ENCODE results near the gene DUSP7. TPM values are rescaled to one million over a fixed set of nuclear protein-coding genes. Genes with fewer than 3 reads are reported as not detected.
A peak's percentile ranks its signal among the peaks of the same experiment; 100 is the strongest.

The DUSP7 gene
- total RNA-seq, 1 experiment from 2014 or later, result 20.1 TPM

DNA sequence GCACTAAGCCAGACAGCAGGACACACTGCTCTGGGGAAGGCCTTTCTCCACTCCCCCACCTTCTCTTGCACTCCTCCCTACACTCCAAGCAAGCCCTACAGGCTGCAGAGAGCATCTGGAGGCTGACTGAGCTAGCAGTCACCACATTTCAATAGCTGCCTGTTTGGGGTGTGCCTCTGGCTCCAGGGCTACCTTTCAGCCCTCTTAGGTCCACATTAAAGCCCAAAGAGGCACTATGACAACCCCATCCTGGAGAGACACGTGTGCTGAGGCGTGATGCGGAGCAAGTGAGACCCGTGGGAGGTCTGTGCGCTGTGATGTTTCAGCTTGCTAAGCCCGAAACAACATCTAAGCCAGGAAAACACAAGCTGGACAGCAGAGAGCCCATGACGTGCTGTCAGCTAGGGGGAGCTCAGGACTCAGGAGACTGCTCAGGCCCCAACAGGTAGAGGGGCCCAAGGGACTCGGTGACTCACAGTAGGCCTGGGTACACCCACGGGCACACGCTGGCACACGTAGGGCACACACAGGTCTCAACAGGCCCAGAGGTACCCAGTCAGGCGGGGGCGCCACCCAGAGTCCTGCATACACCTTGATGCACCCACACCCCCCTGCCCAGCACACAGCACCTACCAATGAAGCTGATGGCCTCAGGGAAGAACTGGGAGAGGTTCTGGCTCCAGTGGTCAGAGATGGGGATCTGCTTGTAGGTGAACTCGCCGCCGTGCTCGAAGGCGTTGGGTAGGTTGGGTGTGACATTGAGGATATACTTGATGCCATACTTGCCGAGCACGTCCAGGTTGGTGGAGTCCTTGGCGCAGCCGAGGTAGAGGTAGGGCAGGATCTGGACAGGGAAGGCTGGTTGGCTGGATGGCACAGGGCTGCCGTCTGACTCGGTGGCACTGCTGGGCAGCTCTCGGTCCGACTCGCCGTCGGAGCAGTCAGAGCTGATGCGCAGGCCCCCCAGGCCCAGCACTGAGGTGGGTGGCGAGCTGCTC lies 2.8 kb downstream of the DUSP7 start:
- DNase-seq (ENCODE audit: low spot score), result peak; percentile 21
- H3K27me3 ChIP-seq (replicated peaks; ENCODE audit: insufficient read depth, low read depth, low read length, poor library complexity), result no peaks in the 10 kb centered on the region
- no peaks in the 10 kb centered on the region for H3K9me3 ChIP-seq (ENCODE audit: low read depth, low read length, poor library complexity, severe bottlenecking)
- intact Hi-C loops (cut with micrococcal nuclease; ENCODE audit: unreplicated experiment), result loop anchor here (10.0 kb wide), 1 partner anchor 101 kb away; the partner anchor contains the start of gene POC1A
- no TSS peak for BruUV-seq (replicated peaks)
- POLR2A ChIA-PET (ENCODE audit: low non-redundant PET), result no interaction called here
- H3K4me3 ChIP-seq (ENCODE audit: low read depth, low read length, poor library complexity, severe bottlenecking), result peak overlapping the region; percentile 19
- peak overlapping the region; percentile 57 for H3K27ac ChIP-seq (ENCODE audit: low read depth, low read length, poor library complexity, severe bottlenecking)
- peaks cover 17% of the 10 kb centered on the region for H3K36me3 ChIP-seq (ENCODE audit: insufficient read depth, low read length, poor library complexity, severe bottlenecking)
- CTCF ChIA-PET, result interaction anchor here (0.7 to 1.5 kb wide), 3 partner anchors 48 to 50 kb away, joined by 3 to 4 read pairs (median 3); no protein-coding TSS in a partner anchor
- no peak for TF ChIP-seq EZH2 (IDR thresholded peaks at IDR 0.05; ENCODE audit: borderline replicate concordance, low read depth, low read length, poor library complexity, severe bottlenecking)
- no peak for TF ChIP-seq CTCF (conservative IDR thresholded peaks at IDR 0.05; ENCODE audit: low read depth, low read length)
- H3K4me1 ChIP-seq (ENCODE audit: insufficient read depth, low read length, poor library complexity, severe bottlenecking), result no peaks in the 10 kb centered on the region

DNA sequence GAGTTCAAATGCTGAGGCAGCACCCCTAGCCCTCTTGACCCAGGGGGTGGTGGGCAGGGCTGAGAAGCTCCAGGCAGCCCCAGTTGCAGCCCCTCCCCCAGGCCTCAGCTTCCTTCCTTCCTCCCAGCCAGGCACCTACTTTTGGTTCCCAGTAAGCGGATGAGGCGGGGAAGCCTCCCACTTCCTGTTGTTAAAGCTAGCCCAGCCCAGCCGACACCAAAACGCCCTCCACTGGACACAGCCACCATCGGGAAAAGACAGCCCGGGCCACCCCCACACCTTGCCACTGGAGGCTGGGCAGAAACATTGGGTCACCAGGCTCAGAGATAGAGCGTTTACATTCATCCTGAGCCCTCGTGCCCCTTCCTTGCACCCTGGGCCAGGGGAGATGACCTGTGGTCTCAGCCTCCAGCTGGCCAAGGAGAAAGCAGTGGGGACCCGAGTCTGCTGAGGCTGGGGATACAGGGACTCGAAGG lies 3.5 kb downstream of the DUSP7 start:
- peak; percentile 63 for DNase-seq (ENCODE audit: low spot score)
- intact Hi-C loops (cut with micrococcal nuclease; ENCODE audit: unreplicated experiment), result loop anchor here (10.0 kb wide), 1 partner anchor 102 kb away; the partner anchor contains the start of gene POC1A
- Histone ChIP-seq H3K27me3 (replicated peaks; ENCODE audit: insufficient read depth, low read depth, low read length, poor library complexity) (no peaks in the 10 kb centered on the region), H3K36me3 (ENCODE audit: insufficient read depth, low read length, poor library complexity, severe bottlenecking) (peaks cover 17% of the 10 kb centered on the region), H3K4me1 (ENCODE audit: insufficient read depth, low read length, poor library complexity, severe bottlenecking) (peaks cover under 1% of the 10 kb centered on the region), H3K27ac (ENCODE audit: low read depth, low read length, poor library complexity, severe bottlenecking) (peak overlapping the region; percentile 57), H3K4me3 (ENCODE audit: low read depth, low read length, poor library complexity, severe bottlenecking) (peak overlapping the region; percentile 19), H3K9me3 (ENCODE audit: low read depth, low read length, poor library complexity, severe bottlenecking) (no peaks in the 10 kb centered on the region)
- CTCF ChIA-PET, result interaction anchor here (0.7 to 1.5 kb wide), 3 partner anchors 47 to 49 kb away, joined by 3 to 4 read pairs (median 3); no protein-coding TSS in a partner anchor
- TF ChIP-seq EZH2 (IDR thresholded peaks at IDR 0.05; ENCODE audit: borderline replicate concordance, low read depth, low read length, poor library complexity, severe bottlenecking) (no peak), CTCF (conservative IDR thresholded peaks at IDR 0.05; ENCODE audit: low read depth, low read length) (peak; percentile 25; the same call in 1 of the 2 replicates)
- BruUV-seq (replicated peaks), result no TSS peak
- POLR2A ChIA-PET (ENCODE audit: low non-redundant PET), result no interaction called here

- Histone ChIP-seq H3K36me3 (ENCODE audit: insufficient read depth, low read length, poor library complexity, severe bottlenecking) (peaks cover 17% of the 10 kb centered on the region), H3K4me3 (ENCODE audit: low read depth, low read length, poor library complexity, severe bottlenecking) (no peak overlapping the region), H3K4me1 (ENCODE audit: insufficient read depth, low read length, poor library complexity, severe bottlenecking) (peaks cover 14% of the 10 kb centered on the region), H3K9me3 (ENCODE audit: low read depth, low read length, poor library complexity, severe bottlenecking) (no peaks in the 10 kb centered on the region), H3K27ac (ENCODE audit: low read depth, low read length, poor library complexity, severe bottlenecking) (peak overlapping the region; percentile 30), H3K27me3 (replicated peaks; ENCODE audit: insufficient read depth, low read depth, low read length, poor library complexity) (no peaks in the 10 kb centered on the region)
- no peak for TF ChIP-seq CTCF (conservative IDR thresholded peaks at IDR 0.05; ENCODE audit: low read depth, low read length)
- no peak for TF ChIP-seq EZH2 (IDR thresholded peaks at IDR 0.05; ENCODE audit: borderline replicate concordance, low read depth, low read length, poor library complexity, severe bottlenecking)
- ChIA-PET CTCF (interaction anchor here (0.6 kb wide), 1 partner anchor 110 kb away, joined by 4 read pairs; the partner anchor contains the start of gene RRP9), POLR2A (ENCODE audit: low non-redundant PET) (no interaction called here)
- DNase-seq (ENCODE audit: low spot score), result no peak
- intact Hi-C loops (cut with micrococcal nuclease; ENCODE audit: unreplicated experiment), result loop anchor here (10.0 kb wide), 1 partner anchor 103 kb away; the partner anchor contains the start of gene POC1A
- no TSS peak for BruUV-seq (replicated peaks)
These were observed 4.9 kb downstream of the DUSP7 start for GRCh38 chr3:52051444-52051843.

Data from A673 (cell line).